H1 (cell line): ENCODE results near the gene OMP. TPM values are rescaled to one million over a fixed set of nuclear protein-coding genes. Genes with fewer than 3 reads are reported as not detected.

ENCODE experiments used
- CTCF ChIA-PET: fragments of 300-600 bp; sonication (Branson Sonifier 250); formaldehyde crosslinking; loops from one replicate; lab custom pipeline; 2021; ENCODE audit not compliant: partially characterized antibody; lab: Charles Lee
- POLR2A ChIA-PET: fragments of 300-600 bp; sonication (Branson Sonifier 250); formaldehyde crosslinking; loops from one replicate; lab custom pipeline; 2021; ENCODE audit warnings: inconsistent platforms; ENCODE audit not compliant: partially characterized antibody; lab: Charles Lee
- DNase-seq, 2 experiments: peaks; one replicate each; pipeline versions ENCODE4 v3.0.0 to v3.0.0-alpha.2; 2010 to 2022; ENCODE audit warnings: low spot score in 2 of 2, low read depth in 1 of 2, mixed read lengths in 1 of 2
- FAIRE-seq: peaks from 2 replicates; lab custom pipeline; 2011; peaks lifted over from hg19 to GRCh38; lab: Jason Lieb, UNC
- H2AFZ ChIP-seq: 2 replicates; pipeline ENCODE4 v1.8.1; 2012; ENCODE audit warnings: low read length, inconsistent platforms
- H2AK5ac ChIP-seq: 2 replicates; pipeline ENCODE4 v1.6.1; 2013; ENCODE audit warnings: low read depth, low read length
- H2BK120ac ChIP-seq: replicated peaks from 2 replicates; pipeline ENCODE3; 2013; ENCODE audit warnings: low read depth, low read length, inconsistent platforms
- H2BK12ac ChIP-seq: 2 replicates; pipeline ENCODE4 v1.6.1; 2013; ENCODE audit warnings: low read depth, low read length
- H2BK15ac ChIP-seq: 2 replicates; pipeline ENCODE4 v1.6.1; 2013; ENCODE audit warnings: low read length
- H2BK20ac ChIP-seq: 2 replicates; pipeline ENCODE4 v1.6.1; 2013; ENCODE audit warnings: low read length
- H2BK5ac ChIP-seq: 2 replicates; pipeline ENCODE4 v1.6.1; 2013; ENCODE audit warnings: low read depth, low read length
- H3K14ac ChIP-seq: 2 replicates; pipeline ENCODE4 v1.6.1; 2013; ENCODE audit warnings: inconsistent platforms; ENCODE audit not compliant: insufficient read length
- H3K18ac ChIP-seq: 2 replicates; pipeline ENCODE4 v1.6.1; 2013; ENCODE audit warnings: low read length; ENCODE audit errors: extremely low read depth
- H3K23ac ChIP-seq: 2 replicates; pipeline ENCODE4 v1.6.1; 2013; ENCODE audit warnings: inconsistent platforms; ENCODE audit not compliant: insufficient read length
- H3K23me2 ChIP-seq: 2 replicates; pipeline ENCODE4 v1.6.1; 2013; ENCODE audit warnings: low read depth, low read length
- H3K27ac ChIP-seq: 2 replicates; pipeline ENCODE4 v1.6.1; 2011; ENCODE audit warnings: low read depth, low read length, inconsistent platforms
- H3K27me3 ChIP-seq, 4 experiments: replicated peaks in 1 of 4; 1 replicate in 1 of 4; 2 replicates in 3 of 4; pipeline versions ENCODE4 v1.6.1 to v1.8.1; 2011 to 2013; ENCODE audit warnings: low read length in 3 of 4, mild to moderate bottlenecking in 3 of 4, inconsistent platforms in 2 of 4, mixed read lengths in 2 of 4, moderate library complexity in 1 of 4; ENCODE audit not compliant: control insufficient read depth in 3 of 4, insufficient read depth in 3 of 4; ENCODE audit errors: extremely low read depth in 1 of 4
- H3K36me3 ChIP-seq, 4 experiments: 2 replicates each; pipeline versions ENCODE4 v1.6.1 to v1.8.1; 2011 to 2013; ENCODE audit warnings: mild to moderate bottlenecking in 4 of 4, low read length in 3 of 4, moderate library complexity in 2 of 4, control low read depth in 1 of 4, inconsistent platforms in 1 of 4; ENCODE audit not compliant: insufficient read depth in 4 of 4, control insufficient read depth in 2 of 4
- H3K4ac ChIP-seq: replicated peaks from 2 replicates; pipeline ENCODE3; 2013; ENCODE audit warnings: low read length, low read depth, mixed read lengths, inconsistent platforms; ENCODE audit not compliant: insufficient read length
- H3K4me1 ChIP-seq, 4 experiments: replicated peaks in 1 of 4; 1 replicate in 1 of 4; 2 replicates in 3 of 4; pipeline versions ENCODE4 v1.6.1 to v1.8.1; 2011 to 2013; ENCODE audit warnings: low read length in 3 of 4, inconsistent platforms in 2 of 4, mixed read lengths in 1 of 4; ENCODE audit not compliant: insufficient read depth in 4 of 4, control insufficient read depth in 3 of 4
- H3K4me2 ChIP-seq, 2 experiments: 2 replicates each; pipeline versions ENCODE4 v1.6.1 to v1.8.1; 2011 to 2013; ENCODE audit warnings: low read depth in 2 of 2, low read length in 2 of 2, control low read depth in 1 of 2, inconsistent platforms in 1 of 2, mild to moderate bottlenecking in 1 of 2; ENCODE audit not compliant: insufficient read depth in 1 of 2
- H3K4me3 ChIP-seq, 4 experiments: fragments of 200-600, 300-600 bp in 1 of 4; sonication (generic), shearing (Covaris generic), sonication (Bioruptor Twin) in 1 of 4; 2 replicates each; pipeline versions ENCODE4 v1.5.1 to v1.8.1; 2011 to 2016; ENCODE audit warnings: low read length in 4 of 4, low read depth in 3 of 4, control low read depth in 2 of 4, inconsistent platforms in 2 of 4, mild to moderate bottlenecking in 2 of 4, mixed read lengths in 1 of 4, moderate library complexity in 1 of 4; ENCODE audit not compliant: insufficient read depth in 2 of 4; ENCODE audit errors: extremely low read depth in 1 of 4
- H3K56ac ChIP-seq: replicated peaks from 2 replicates; pipeline ENCODE3; 2013; ENCODE audit warnings: low read depth, mild to moderate bottlenecking, mixed read lengths, low read length, inconsistent platforms; ENCODE audit not compliant: insufficient read length
- H3K79me1 ChIP-seq: 2 replicates; pipeline ENCODE4 v1.6.1; 2013; ENCODE audit warnings: low read depth, low read length, control low read depth
- H3K79me2 ChIP-seq, 2 experiments: 2 replicates each; pipeline versions ENCODE4 v1.6.1 to v1.8.1; 2012 to 2013; ENCODE audit warnings: low read length in 2 of 2, mild to moderate bottlenecking in 2 of 2, inconsistent platforms in 1 of 2; ENCODE audit not compliant: insufficient read depth in 2 of 2, control insufficient read depth in 1 of 2
- H3K9ac ChIP-seq, 4 experiments: replicated peaks in 1 of 4; 1 replicate in 1 of 4; 2 replicates in 3 of 4; pipeline versions ENCODE4 v1.6.1 to v1.8.1; 2011 to 2013; ENCODE audit warnings: low read depth in 3 of 4, low read length in 3 of 4, control low read depth in 2 of 4, mild to moderate bottlenecking in 2 of 4, moderate library complexity in 2 of 4, inconsistent platforms in 1 of 4; ENCODE audit errors: extremely low read depth in 1 of 4
- H3K9me3 ChIP-seq, 2 experiments: 2 replicates each; pipeline versions ENCODE4 v1.6.1 to v1.8.1; 2012 to 2013; ENCODE audit warnings: mild to moderate bottlenecking in 2 of 2, moderate library complexity in 2 of 2, control low read depth in 1 of 2, inconsistent platforms in 1 of 2, low read depth in 1 of 2, low read length in 1 of 2, mixed read lengths in 1 of 2; ENCODE audit not compliant: insufficient read depth in 2 of 2
- H4K20me1 ChIP-seq, 2 experiments: replicated peaks in 1 of 2; 2 replicates each; pipeline versions ENCODE3 to v1.8.1; 2011 to 2013; ENCODE audit warnings: inconsistent platforms in 2 of 2, low read length in 2 of 2, mild to moderate bottlenecking in 1 of 2; ENCODE audit not compliant: insufficient read depth in 2 of 2, control insufficient read depth in 1 of 2
- H4K5ac ChIP-seq: 2 replicates; pipeline ENCODE4 v1.6.1; 2013; ENCODE audit warnings: low read length, low read depth, mixed read lengths, inconsistent platforms; ENCODE audit not compliant: insufficient read length
- H4K8ac ChIP-seq: 2 replicates; pipeline ENCODE4 v1.8.0; 2013; ENCODE audit warnings: mild to moderate bottlenecking, moderate library complexity, low read length, inconsistent platforms; ENCODE audit not compliant: insufficient read depth; ENCODE audit errors: extremely low read depth
- H4K91ac ChIP-seq: replicated peaks from 2 replicates; pipeline ENCODE3; 2013; ENCODE audit warnings: low read length, mixed read lengths, inconsistent platforms; ENCODE audit not compliant: insufficient read length
- RAD21 ChIP-seq, 2 experiments: IDR thresholded peaks in 1 of 2; conservative IDR thresholded peaks in 1 of 2; 2 replicates each; pipeline ENCODE4 v1.6.1; 2011; ENCODE audit warnings: low read depth in 2 of 2, low read length in 2 of 2, improper control_type of control experiment in 1 of 2, inconsistent platforms in 1 of 2, mild to moderate bottlenecking in 1 of 2, moderate library complexity in 1 of 2
- RFX5 ChIP-seq: IDR thresholded peaks from 2 replicates; pipeline ENCODE4 v1.6.1; 2011; ENCODE audit warnings: low read depth, low read length, improper control_type of control experiment, borderline replicate concordance
- polyA plus RNA-seq, 7 experiments: library from polyadenylated mRNA; depleted of rRNA in 3 of 7; stranded (reverse) in 5 of 7; unstranded in 2 of 7; fragments of >200 nt in 5 of 7; fragments of 200-250 nt in 2 of 7; gene quantifications; 1 replicate in 5 of 7; 2 replicates in 1 of 7; 4 replicates in 1 of 7; pipeline versions ENCODE4 v1.2.1 to v1.2.3, GENCODE V29; 2011 to 2013; ENCODE audit warnings: missing spikeins in 2 of 7, mixed read lengths in 2 of 7
- total RNA-seq: library from RNA; stranded (reverse); fragmentation: NEBNext Ultra II Directional; extraction: Animal tissue kit (Norgen Biotek cat#: 25700); gene quantifications from 2 replicates; pipeline ENCODE4 v1.2.1, GENCODE V29; 2021
- TF ChIP-seq, protein P1 (sequence below), 3 experiments: IDR thresholded peaks; 1 replicate in 2 of 3; 2 replicates in 1 of 3; pipeline versions ENCODE4 v1.5.1 to v1.6.1; 2011; ENCODE audit warnings: low read length in 3 of 3, mild to moderate bottlenecking in 3 of 3, inconsistent platforms in 2 of 3, low read depth in 1 of 3, moderate library complexity in 1 of 3; ENCODE audit not compliant: insufficient read depth in 1 of 3; ENCODE audit errors: control extremely low read depth in 1 of 3

Gene OMP
- total and polyA plus RNA-seq, 2 of the 8 experiments (the other 6 are each of a cell fraction or from before 2014, with no cell fraction given) = not detected

GRCh38 chr11:77062924-77063323, 39.7 kb upstream of the OMP start:
- Histone ChIP-seq H3K79me2 (no peaks in the 10 kb centered on the region), H3K23ac (no peak overlapping the region), H2AK5ac (no peak overlapping the region), H2BK20ac (no peak overlapping the region), H4K8ac (no peak overlapping the region), H3K18ac (no peak overlapping the region), H3K79me1 (no peaks in the 10 kb centered on the region), H3K4ac (no peak overlapping the region), H4K91ac (no peak overlapping the region), H3K9ac (no peak overlapping the region), H3K4me2 (no peak overlapping the region), H3K56ac (no peak overlapping the region), H2AFZ (no peak overlapping the region), H4K5ac (no peak overlapping the region), H2BK120ac (no peak overlapping the region), H2BK12ac (no peak overlapping the region), H3K23me2 (peaks cover 13% of the 10 kb centered on the region), H3K4me1 (peaks cover 0 to 7% (median under 1%) of the 10 kb centered on the region in 4 experiments; a peak in 4 of 7 replicates), H2BK15ac (no peak overlapping the region), H3K27ac (no peak overlapping the region), H3K9me3 (no peaks in the 10 kb centered on the region), H4K20me1 (no peaks in the 10 kb centered on the region), H3K36me3 (no peaks in the 10 kb centered on the region), H3K14ac (no peak overlapping the region), H2BK5ac (no peak overlapping the region), H3K4me3 (no peak overlapping the region), H3K27me3 (peaks cover 0 to 3% (median 0%) of the 10 kb centered on the region in 4 experiments; a peak in 3 of 7 replicates)
- ChIA-PET CTCF (interaction anchor here (0.6 to 5.2 kb wide), 26 partner anchors 10 to 992 kb away, joined by 3 to 80 read pairs (median 6); partner anchors contain the start of gene OMP), POLR2A (interaction anchor here (0.8 to 1.0 kb wide), 3 partner anchors 10 to 675 kb away, joined by 3 read pairs; no protein-coding TSS in a partner anchor)
- DNase-seq = no peak
- no peak for FAIRE-seq
- peak; percentile 16 to 50; a peak in 3 of 4 replicates for TF ChIP-seq RAD21 (IDR thresholded peaks at IDR 0.05 in 1 of 2, conservative IDR thresholded peaks at IDR 0.05 in 1 of 2; ENCODE audit: low read depth in 2 of 2, low read length in 2 of 2)
- TF ChIP-seq, protein P1, sequence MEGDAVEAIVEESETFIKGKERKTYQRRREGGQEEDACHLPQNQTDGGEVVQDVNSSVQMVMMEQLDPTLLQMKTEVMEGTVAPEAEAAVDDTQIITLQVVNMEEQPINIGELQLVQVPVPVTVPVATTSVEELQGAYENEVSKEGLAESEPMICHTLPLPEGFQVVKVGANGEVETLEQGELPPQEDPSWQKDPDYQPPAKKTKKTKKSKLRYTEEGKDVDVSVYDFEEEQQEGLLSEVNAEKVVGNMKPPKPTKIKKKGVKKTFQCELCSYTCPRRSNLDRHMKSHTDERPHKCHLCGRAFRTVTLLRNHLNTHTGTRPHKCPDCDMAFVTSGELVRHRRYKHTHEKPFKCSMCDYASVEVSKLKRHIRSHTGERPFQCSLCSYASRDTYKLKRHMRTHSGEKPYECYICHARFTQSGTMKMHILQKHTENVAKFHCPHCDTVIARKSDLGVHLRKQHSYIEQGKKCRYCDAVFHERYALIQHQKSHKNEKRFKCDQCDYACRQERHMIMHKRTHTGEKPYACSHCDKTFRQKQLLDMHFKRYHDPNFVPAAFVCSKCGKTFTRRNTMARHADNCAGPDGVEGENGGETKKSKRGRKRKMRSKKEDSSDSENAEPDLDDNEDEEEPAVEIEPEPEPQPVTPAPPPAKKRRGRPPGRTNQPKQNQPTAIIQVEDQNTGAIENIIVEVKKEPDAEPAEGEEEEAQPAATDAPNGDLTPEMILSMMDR (IDR thresholded peaks at IDR 0.05; ENCODE audit: control extremely low read depth in 1 of 3, insufficient read depth in 1 of 3, low read depth in 1 of 3, low read length in 3 of 3) = peak; percentile 24 to 51 (median 42)
- TF ChIP-seq RFX5 = no peak
